Neural crest cell (in vitro differentiated cells): ENCODE data around the gene SCD5. TPM values are rescaled to one million over a fixed set of nuclear protein-coding genes. Genes with fewer than 3 reads are reported as not detected.

Source experiments
- DNase-seq: peaks from one replicate; pipeline ENCODE4 v3.0.0; 2021; ENCODE audit warnings: low read depth, mixed read lengths, low spot score
- H3K27ac Mint-ChIP-seq: one replicate; pipeline ENCODE4 v1.8.0; 2021; ENCODE audit warnings: mild to moderate bottlenecking, mixed read lengths; ENCODE audit not compliant: unreplicated experiment
- H3K27me3 Mint-ChIP-seq: 2 replicates; pipeline ENCODE4 v1.8.0; 2021; ENCODE audit warnings: low read depth, mild to moderate bottlenecking, mixed read lengths
- H3K36me3 Mint-ChIP-seq: 2 replicates; pipeline ENCODE4 v1.8.0; 2021; ENCODE audit warnings: low read depth, mild to moderate bottlenecking, mixed read lengths
- H3K4me1 Mint-ChIP-seq: 2 replicates; pipeline ENCODE4 v1.8.0; 2021; ENCODE audit warnings: mixed read lengths
- H3K4me3 Mint-ChIP-seq: one replicate; pipeline ENCODE4 v1.8.0; 2021; ENCODE audit warnings: mild to moderate bottlenecking, mixed read lengths
- H3K9me3 Mint-ChIP-seq: 2 replicates; pipeline ENCODE4 v1.8.0; 2021; ENCODE audit warnings: mixed read lengths
- total RNA-seq: library from RNA; stranded (reverse); gene quantifications from 2 replicates; pipeline ENCODE4 v1.2.1, GENCODE V29; 2021
- TF ChIP-seq, protein P1 (sequence below): fragments of 200-600 bp; sonication (generic); conservative IDR thresholded peaks from 2 replicates; pipeline ENCODE4 v1.5.0; 2021; ENCODE audit warnings: antibody characterized with exemption, mild to moderate bottlenecking

The SCD5 gene
- total RNA-seq, 1 donor from 2014 or later = 40.7 TPM

DNA sequence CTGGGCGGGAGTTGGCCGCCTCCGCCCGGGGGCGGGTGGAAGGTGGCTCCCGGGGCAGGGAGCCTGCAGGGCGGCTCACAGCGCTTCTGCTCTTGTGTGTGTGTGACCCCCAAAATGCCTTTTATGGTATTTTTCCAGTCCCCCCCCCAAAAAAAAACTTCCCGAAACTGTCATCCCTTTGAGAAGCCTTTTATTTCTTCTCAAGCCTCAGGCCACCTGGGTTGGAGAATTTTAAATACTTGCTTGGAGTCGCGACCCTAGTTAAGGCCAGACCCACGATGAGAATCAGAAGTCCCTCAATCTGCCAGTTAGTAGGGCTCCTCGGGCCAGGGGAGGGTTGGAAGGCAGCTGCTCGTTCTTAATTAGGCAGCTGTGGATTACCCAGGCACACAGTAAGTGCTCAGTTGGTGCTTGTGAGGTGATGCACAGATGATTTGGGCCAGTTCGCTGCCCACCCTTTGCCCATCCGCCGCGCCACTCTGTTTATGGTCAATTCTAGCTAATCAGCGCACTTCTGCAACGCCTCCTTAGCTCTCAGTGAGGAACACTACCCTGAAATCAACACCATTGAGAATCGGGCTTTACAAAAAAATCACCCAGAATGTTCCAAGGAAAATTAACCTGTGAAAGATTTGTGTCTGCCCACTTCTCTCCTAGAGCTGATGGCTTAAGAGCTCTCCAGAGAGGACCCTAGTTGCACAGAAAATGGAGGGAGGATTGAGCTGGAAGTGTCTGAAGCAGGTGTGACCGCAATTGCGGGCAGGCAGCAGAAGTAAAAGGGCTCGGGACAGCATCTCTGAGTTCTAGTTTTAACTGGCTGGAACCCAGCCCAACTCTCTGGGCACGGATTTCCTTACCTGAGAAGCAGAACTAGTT, 648 bp upstream of the SCD5 start:
- DNase-seq = no peak
- H3K4me3 Mint-ChIP-seq = peak overlapping the region; percentile 87
- H3K9me3 Mint-ChIP-seq = no peaks in the 10 kb centered on the region
- H3K27ac Mint-ChIP-seq = peak overlapping the region; percentile 86
- peaks cover 34% of the 10 kb centered on the region for H3K4me1 Mint-ChIP-seq
- H3K27me3 Mint-ChIP-seq = peaks cover 24% of the 10 kb centered on the region
- TF ChIP-seq, protein P1, sequence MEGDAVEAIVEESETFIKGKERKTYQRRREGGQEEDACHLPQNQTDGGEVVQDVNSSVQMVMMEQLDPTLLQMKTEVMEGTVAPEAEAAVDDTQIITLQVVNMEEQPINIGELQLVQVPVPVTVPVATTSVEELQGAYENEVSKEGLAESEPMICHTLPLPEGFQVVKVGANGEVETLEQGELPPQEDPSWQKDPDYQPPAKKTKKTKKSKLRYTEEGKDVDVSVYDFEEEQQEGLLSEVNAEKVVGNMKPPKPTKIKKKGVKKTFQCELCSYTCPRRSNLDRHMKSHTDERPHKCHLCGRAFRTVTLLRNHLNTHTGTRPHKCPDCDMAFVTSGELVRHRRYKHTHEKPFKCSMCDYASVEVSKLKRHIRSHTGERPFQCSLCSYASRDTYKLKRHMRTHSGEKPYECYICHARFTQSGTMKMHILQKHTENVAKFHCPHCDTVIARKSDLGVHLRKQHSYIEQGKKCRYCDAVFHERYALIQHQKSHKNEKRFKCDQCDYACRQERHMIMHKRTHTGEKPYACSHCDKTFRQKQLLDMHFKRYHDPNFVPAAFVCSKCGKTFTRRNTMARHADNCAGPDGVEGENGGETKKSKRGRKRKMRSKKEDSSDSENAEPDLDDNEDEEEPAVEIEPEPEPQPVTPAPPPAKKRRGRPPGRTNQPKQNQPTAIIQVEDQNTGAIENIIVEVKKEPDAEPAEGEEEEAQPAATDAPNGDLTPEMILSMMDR = no peak
- no peaks in the 10 kb centered on the region for H3K36me3 Mint-ChIP-seq

DNA sequence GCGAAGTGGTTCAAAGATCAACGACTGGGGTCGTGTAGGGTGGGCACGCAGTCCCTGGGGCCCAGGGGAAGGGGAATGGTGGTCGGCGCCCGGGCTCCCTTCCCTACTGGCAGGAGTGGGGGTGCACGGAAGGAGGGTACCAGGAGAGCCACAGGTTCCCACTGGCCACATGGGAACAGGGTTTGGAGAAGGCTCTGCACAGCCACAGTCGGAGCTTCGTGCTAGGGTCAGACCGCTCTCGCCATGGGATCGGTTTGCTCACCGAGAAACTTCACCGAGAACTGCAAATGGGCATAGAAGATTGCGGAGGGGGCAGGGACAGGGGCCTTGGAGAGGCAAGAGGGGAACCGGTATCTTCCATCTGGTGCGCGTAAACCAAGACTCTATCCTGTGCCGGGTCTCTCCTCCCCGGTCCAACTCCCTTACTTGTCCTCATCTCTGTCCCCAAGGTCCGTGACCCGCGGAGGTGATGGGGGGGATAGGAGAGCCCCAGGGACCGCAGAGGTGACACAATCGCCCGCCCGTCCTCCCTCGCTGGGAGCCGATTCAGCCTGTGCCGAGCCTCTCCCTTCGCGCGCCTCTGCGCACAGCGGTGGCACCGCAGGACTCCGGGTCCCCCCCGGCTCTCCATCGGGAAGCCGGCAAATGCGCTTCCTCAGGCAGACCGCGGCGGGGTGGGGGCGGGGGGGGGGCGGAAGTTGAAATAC, 1.0 kb downstream of the SCD5 start:
- Mint-ChIP-seq H3K4me1 (peaks cover 51% of the 10 kb centered on the region), H3K27me3 (peaks cover 24% of the 10 kb centered on the region), H3K36me3 (no peaks in the 10 kb centered on the region), H3K4me3 (peak overlapping the region; percentile 95), H3K27ac (no peak overlapping the region), H3K9me3 (no peaks in the 10 kb centered on the region)
- TF ChIP-seq, protein P1 = no peak
- DNase-seq = peak; percentile 21

DNA sequence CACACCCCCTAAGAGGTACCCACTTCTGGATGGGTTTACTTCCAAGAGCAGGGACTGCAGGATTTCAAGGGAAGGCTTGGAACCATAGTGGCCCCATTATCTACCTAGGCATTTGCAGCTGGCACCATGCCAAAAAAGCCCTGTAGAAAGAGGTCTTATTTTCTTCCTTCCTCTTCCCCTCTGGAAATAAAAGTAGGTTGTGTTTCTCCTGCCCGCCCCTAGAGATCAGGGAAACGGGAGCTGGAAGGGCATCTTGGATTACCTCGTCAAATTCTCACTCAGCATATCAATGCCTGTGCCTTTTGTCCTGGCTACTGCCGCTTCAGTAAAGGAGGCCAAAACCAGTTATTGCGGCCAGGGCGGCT, 1.6 kb downstream of the SCD5 start:
- peaks cover 24% of the 10 kb centered on the region for H3K27me3 Mint-ChIP-seq
- H3K4me1 Mint-ChIP-seq = peaks cover 54% of the 10 kb centered on the region
- TF ChIP-seq, protein P1 = no peak
- H3K9me3 Mint-ChIP-seq = no peaks in the 10 kb centered on the region
- no peaks in the 10 kb centered on the region for H3K36me3 Mint-ChIP-seq
- DNase-seq = no peak
- peak overlapping the region; percentile 95 for H3K4me3 Mint-ChIP-seq
- no peak overlapping the region for H3K27ac Mint-ChIP-seq

DNA sequence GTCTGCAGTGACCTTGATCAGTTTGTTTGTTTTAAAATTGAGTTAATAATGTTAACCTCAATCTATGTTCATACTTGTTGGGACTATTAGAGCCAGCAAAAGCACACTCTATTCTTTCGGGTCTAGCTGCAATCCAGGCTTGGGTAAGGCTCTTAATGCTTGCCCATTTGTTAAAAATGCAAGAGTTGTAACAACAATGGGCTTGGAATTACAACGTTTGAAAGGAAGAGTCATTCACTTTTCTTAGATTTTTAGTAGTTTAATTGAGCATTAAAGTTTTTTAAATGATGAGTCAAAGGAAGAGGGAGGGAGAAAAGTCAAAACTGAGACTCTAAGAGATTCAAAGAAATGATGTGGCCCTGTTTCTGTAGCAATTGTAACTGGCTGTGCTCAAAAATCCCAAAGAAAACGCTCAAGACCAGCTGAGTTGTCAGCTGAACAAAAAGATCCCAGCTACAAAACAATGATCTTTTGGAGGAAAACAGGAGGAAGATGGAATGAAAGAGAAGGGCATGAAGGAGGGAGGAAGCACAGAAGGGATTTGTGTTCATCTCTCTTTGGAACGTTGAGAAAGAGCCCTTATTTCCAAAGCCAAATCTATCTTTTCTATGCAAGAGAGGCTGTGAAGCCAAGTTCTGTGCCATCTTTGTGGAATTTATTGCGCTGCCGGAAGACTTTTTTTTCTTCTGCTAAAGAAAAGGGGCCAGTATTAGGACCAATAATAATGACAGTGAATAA, 5.5 kb downstream of the SCD5 start:
- no peak for DNase-seq
- TF ChIP-seq, protein P1 = no peak

DNA sequence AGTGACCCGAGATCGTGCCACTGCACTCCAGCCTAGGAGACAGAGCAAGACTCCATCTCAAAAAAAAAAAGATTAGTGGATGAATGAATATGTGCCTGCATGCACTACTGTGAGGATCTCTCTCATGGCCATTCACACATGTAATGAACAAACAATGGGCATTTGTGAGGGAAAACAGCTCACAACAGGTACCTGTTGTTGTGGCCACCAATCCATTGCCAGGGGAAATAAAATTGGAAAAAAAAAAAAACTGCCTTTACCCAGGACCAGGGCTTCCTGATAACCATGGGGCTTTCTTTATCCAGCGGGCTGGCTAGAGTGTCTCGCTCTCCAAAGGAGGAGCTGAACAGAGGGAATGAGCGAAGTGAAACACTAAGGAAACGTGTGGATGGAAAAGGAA, 7.4 kb downstream of the SCD5 start:
- Mint-ChIP-seq H3K4me1 (peaks cover 60% of the 10 kb centered on the region), H3K27me3 (peaks cover 3% of the 10 kb centered on the region), H3K36me3 (no peaks in the 10 kb centered on the region), H3K9me3 (no peaks in the 10 kb centered on the region), H3K27ac (no peak overlapping the region), H3K4me3 (peak overlapping the region; percentile 19)
- TF ChIP-seq, protein P1 = no peak
- DNase-seq = no peak

More for the DNA sequence above, 5.5 kb downstream of the SCD5 start:
- Mint-ChIP-seq H3K9me3 (no peaks in the 10 kb centered on the region), H3K27ac (no peak overlapping the region), H3K27me3 (peaks cover 14% of the 10 kb centered on the region), H3K4me3 (peak overlapping the region; percentile 25), H3K36me3 (no peaks in the 10 kb centered on the region), H3K4me1 (peaks cover 66% of the 10 kb centered on the region)
